Gastroesophageal sphincter (tissue), 3 donors: ENCODE results near the gene MMP21.

ENCODE experiments used
- EP300 ChIP-seq: sonication (generic); formaldehyde crosslinking; IDR thresholded peaks from one replicate; pipeline ENCODE4 v1.6.1; 2017; ENCODE audit warnings: antibody characterized with exemption, mild to moderate bottlenecking
- POLR2AphosphoS5 ChIP-seq: sonication (generic); formaldehyde crosslinking; IDR thresholded peaks from one replicate; pipeline ENCODE4 v1.6.1; 2017; ENCODE audit warnings: antibody characterized with exemption
- TF ChIP-seq, protein P1 (sequence below), 4 experiments: fragments of 200-600 bp in 2 of 4; fragments of 450-650 bp in 2 of 4; sonication (generic) in 1 of 4; IDR thresholded peaks; one replicate each; pipeline ENCODE4 v1.5.1; 2017 to 2019; ENCODE audit warnings: antibody characterized with exemption in 4 of 4, mild to moderate bottlenecking in 2 of 4, moderate library complexity in 2 of 4

DNA sequence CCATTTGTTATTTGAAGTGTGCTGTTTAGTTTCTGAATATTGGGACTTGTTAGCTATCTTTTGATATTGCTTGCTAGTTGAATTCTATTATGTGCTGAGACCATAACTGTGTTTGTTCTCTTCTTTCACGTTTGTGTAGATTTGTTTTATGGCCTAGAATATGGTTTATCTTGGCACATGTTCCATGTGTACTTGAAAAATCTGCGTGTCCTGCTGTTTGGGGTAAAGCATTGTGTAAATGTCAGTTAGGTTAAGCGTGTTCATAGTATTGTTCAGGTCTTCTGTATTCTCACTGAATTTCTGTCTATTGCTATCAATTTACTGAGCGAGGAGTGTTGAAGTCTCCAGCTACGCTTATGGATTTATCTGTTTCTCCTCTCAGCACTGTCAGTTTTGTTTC, 19.4 kb downstream of the MMP21 start:
- TF ChIP-seq, protein P1, sequence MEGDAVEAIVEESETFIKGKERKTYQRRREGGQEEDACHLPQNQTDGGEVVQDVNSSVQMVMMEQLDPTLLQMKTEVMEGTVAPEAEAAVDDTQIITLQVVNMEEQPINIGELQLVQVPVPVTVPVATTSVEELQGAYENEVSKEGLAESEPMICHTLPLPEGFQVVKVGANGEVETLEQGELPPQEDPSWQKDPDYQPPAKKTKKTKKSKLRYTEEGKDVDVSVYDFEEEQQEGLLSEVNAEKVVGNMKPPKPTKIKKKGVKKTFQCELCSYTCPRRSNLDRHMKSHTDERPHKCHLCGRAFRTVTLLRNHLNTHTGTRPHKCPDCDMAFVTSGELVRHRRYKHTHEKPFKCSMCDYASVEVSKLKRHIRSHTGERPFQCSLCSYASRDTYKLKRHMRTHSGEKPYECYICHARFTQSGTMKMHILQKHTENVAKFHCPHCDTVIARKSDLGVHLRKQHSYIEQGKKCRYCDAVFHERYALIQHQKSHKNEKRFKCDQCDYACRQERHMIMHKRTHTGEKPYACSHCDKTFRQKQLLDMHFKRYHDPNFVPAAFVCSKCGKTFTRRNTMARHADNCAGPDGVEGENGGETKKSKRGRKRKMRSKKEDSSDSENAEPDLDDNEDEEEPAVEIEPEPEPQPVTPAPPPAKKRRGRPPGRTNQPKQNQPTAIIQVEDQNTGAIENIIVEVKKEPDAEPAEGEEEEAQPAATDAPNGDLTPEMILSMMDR (IDR thresholded peaks at IDR 0.05): no peak
- TF ChIP-seq EP300 (no peak), POLR2AphosphoS5 (no peak)
